Gastrocnemius medialis (tissue), 4 donors: ENCODE data around the gene PLAC1.

Experiments used
- CTCF ChIP-seq, 5 experiments: fragments of 450-650 bp in 3 of 5; fragments of 200-600 bp in 2 of 5; sonication (generic) in 2 of 5; IDR thresholded peaks in 4 of 5; conservative IDR thresholded peaks in 1 of 5; 1 replicate in 4 of 5; 2 replicates in 1 of 5; pipeline ENCODE4 v1.5.1; 2016 to 2019; ENCODE audit warnings: antibody characterized with exemption in 5 of 5, mild to moderate bottlenecking in 3 of 5, moderate library complexity in 3 of 5
- POLR2A ChIP-seq, 2 donors: fragments of 450-650 bp; IDR thresholded peaks; one replicate each; pipeline ENCODE4 v1.6.1; 2017; ENCODE audit warnings: antibody characterized with exemption in 2 of 2, mild to moderate bottlenecking in 2 of 2, moderate library complexity in 2 of 2

- TF ChIP-seq CTCF (IDR thresholded peaks at IDR 0.05 in 4 of 5, conservative IDR thresholded peaks at IDR 0.05 in 1 of 5), result no peak
- no peak for TF ChIP-seq POLR2A (IDR thresholded peaks at IDR 0.05)
Measured at GRCh38 chrX:134602410-134602809, 55.9 kb downstream of the PLAC1 start.
